COLO829 (cell line): ENCODE results near the gene CDK5RAP2.
"Not testable (repeated sequence)": the region's sequence is repeated elsewhere in the genome, so short reads cannot be mapped to it uniquely, and the experiment has no call there.

Experiments
- DNase-seq: peaks from one replicate; pipeline ENCODE4 v3.0.0; 2012; ENCODE audit warnings: low spot score

The CDK5RAP2 gene

GRCh38 chr9:120580051-120580896 lies at the start of gene CDK5RAP2:
CDK5RAP2 (minus strand) TSS chr9:120580167; CDS start chr9:120579978, 189 bp downstream.
- peak; percentile 97 for DNase-seq

- DNase-seq = not testable (repeated sequence)
These were observed 49.0 kb upstream of the CDK5RAP2 start for GRCh38 chr9:120628925-120629497.

GRCh38 chr9:120628207-120628924 lies 48.4 kb upstream of the CDK5RAP2 start:
- DNase-seq = no peak

DNA sequence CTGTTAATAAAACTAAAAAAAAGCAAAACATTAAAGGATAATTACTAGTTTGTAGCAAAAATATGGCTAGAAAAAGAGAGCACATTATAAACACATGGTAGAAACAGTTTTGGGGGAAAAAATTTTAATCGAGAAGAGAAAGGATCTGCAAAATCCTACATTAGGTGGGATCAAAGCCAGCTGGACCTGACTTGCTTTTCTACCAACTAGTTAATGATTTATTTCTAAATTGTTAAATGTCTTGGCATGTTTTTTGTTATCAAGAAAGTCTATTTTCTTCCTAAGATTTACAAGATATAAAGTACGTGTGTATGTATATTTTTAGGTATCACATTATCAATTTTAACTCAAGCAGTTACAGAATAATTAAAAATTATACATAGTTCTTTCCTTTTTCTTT lies 47.1 kb upstream of the CDK5RAP2 start:
- DNase-seq = no peak

GRCh38 chr9:120626512-120626911 lies 46.5 kb upstream of the CDK5RAP2 start:
- DNase-seq = no peak

DNA sequence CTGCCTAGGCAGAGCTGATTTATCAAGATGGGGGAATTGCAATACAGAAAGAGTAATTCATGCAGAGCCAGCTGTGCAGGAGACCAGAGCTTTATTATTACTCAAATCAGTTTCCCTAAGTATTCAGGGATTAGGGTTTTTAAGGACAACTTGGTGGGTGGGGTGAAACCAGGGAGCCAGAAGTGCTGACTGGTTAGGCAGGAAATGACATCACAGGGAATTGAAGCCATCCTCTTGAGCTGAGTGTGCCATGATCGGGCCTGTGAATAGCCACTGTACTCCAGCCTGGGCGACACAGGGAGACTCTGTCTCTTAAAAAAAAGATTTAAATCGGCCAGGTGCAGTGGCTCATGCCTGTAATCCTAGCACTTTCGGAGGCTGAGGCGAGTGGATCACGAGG lies 45.3 kb upstream of the CDK5RAP2 start:
- no peak for DNase-seq

DNA sequence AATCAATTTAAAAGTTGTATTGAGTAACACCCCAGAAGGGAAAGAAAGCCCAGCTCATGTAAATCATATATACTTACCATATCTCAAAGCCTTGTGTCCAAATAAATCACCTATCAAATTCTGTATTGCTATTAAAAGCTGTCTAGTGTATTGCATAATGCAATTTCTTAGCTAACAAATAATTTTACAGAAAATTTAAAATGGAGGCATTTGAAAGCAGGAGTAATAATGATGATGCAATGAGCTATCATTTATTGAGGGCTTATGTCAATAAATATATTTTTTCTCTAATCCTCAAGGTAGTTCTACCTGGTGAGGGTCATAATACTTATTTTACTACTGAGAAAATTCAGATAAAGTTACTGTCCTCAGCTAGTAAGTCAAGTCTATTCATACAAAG lies 42.8 kb upstream of the CDK5RAP2 start:
- no peak for DNase-seq

DNA sequence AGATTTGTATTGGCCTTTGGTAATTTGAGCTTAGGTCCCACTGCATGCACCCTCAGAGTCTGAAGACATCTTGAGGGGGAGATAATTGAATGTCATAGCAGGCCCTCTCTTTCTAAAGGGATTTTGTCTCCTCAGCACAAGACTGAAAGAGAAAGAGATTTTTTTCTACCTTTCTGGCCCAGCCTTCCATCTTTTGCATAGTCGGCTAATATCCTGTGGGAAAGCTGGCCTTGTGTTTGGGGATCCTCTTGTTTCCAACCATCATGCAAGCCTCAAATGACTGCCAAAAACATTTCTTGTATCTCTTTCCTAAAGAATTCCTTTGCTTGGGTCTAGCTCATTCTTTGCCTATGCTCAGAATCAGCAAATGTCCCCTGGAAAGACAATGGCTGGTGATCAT lies 42.0 kb upstream of the CDK5RAP2 start:
- DNase-seq = no peak

GRCh38 chr9:120619751-120620655 lies 40.0 kb upstream of the CDK5RAP2 start:
- peak; percentile 88 for DNase-seq

DNA sequence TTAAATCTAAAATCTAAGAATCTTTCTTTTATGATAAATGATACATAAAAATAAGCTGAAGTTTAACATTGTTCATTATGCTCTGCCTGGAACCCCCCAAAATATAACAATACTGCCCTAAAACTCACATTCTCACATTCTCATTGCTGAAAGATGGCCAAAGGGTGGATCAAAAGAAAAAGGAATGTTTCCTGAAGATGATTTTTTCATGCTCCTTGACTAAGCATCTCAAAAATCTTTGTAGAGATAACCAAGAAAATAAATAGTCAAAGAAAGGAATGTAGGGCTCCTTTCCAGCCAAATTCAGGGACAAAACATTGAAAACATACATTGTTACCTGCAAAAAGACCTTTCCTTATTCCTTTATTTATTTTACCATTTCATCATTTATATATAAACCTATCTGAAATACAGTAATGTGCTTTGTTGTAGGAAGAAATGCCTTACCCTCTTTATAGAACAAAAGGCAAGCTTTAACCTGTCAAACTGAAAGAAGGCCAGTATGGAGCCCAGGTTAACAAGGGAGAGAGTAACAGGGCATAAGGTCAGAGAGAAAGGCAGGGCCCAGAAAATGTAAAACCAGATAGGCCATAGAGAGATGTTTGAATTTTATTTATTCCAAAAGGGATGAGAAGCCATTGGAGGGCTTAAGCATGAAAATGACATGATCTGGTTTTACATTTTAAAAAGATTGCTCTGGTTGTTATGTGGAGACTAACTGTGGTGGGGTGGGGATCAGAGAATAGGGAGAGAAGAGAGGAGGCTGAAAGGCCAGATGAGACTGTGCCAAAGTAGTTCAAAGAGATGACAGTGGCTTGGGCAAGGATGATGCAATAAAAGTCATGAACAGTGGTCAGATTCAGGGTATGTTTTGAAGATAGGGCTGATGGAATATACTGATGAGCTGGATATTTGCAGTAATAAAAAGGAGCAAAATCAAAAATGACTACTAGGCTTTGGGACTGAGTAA lies 37.3 kb upstream of the CDK5RAP2 start:
- peak; percentile 22 for DNase-seq

DNA sequence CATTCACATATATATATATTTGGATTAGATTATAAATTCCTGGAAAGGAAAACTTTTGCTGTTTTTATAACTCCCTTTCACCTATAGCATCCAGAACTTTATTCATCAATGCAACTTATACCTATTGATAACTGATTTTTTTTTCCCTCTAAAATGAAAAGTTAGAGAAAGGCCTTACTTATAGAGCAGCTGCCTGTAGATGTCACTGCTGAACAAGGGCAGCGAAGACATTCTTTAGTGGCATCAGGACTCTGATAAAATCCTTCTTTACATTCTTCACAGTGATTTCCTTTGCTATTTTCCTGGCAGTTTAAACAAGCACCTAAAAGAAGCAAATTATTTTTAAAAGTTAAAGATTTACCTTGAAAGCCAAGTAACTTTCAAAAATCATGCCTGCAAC lies 32.3 kb upstream of the CDK5RAP2 start:
- no peak for DNase-seq

DNA sequence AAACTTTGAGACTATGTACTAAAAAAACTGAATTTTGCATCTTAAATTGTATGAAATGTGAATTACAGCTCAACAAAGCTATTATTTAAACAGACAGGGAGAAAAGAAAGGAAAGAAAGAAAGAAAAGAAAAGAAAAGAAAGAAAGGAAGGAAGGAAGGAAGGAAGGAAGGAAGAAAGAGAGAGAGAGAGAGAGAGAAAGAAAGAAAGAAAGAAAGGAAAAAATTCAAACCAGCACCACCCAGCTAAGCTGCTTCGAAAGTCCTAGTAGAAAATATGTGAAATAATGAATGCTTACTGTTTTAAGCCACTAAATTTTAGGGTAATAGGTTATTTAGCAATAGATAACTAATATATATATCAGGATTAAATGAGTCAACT lies 31.7 kb upstream of the CDK5RAP2 start:
- DNase-seq = no peak

- DNase-seq = no peak
These were observed 31.2 kb upstream of the CDK5RAP2 start for GRCh38 chr9:120610975-120611689.

GRCh38 chr9:120609636-120610035 lies 29.7 kb upstream of the CDK5RAP2 start:
- no peak for DNase-seq

DNA sequence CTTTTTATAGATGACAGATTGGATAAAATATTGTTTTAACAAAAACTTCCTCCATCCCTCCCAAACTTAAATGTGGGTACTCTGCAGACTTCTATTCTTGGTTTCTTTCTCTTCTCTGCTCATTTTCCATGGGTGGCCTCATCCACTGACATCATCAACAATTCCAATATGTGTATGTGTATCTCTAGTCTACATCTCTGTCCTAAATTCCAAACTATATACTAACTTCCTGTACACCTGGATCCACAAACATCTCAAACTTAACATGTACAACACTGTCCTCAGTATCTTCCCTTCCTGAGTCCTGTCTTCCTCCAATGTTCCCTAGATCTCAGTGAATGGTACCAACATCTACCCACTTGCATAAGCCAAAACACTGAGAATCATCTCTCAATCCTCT lies 28.5 kb upstream of the CDK5RAP2 start:
- no peak for DNase-seq

DNA sequence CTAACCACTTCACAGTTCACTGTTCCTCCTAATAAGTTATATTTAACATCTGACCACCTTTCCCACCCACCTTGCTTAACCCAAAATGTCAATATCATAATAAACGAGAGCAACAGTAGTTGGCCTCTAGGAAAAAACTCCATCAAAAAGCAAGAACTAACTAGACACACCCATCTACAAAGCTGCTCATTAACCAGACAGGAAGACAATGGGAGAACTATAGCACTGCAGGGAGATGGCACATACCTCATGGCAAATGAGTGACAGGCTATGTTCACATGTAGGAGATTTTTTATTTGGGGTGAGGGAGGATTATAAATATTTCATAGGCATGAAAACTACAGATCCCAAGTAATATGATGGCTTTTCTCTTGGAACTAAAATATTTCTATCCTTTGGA lies 23.6 kb upstream of the CDK5RAP2 start:
- no peak for DNase-seq

GRCh38 chr9:120603010-120603409 lies 23.0 kb upstream of the CDK5RAP2 start:
- DNase-seq = no peak

- DNase-seq = no peak
These were observed 13.9 kb upstream of the CDK5RAP2 start for GRCh38 chr9:120593955-120594277.

DNA sequence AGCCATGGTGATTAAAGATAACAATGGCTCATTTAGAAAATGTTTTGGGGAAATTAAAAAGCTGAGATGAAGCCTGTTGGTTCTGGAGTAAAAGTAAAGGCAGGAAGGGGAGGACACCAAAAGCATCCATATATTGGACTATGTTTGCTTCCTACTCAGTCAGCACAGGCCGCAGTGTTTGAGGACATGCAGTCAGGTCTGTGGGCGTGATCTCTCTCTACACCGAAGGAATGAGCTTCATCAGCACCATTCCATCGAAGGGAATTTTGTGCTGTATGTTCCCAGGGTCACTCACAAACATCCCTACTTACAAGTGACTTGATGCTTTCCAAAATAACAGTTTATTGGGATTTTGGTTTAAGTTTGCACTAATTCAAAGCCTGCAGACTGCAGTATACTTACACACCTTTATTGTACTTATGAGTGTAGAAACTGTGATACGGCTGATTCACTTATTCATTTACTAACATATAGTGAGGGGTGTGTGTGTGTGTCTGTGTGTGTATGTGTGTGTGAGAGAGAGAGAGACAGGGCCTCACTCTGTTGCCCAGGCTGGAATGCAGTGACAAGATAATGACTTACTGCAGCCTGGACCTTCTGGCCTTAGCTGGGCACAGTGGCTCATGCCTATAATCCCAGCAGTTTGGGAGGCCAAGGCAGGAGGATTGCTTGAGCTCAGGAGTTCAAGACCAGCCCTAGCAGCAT lies 13.4 kb upstream of the CDK5RAP2 start:
- DNase-seq = no peak

DNA sequence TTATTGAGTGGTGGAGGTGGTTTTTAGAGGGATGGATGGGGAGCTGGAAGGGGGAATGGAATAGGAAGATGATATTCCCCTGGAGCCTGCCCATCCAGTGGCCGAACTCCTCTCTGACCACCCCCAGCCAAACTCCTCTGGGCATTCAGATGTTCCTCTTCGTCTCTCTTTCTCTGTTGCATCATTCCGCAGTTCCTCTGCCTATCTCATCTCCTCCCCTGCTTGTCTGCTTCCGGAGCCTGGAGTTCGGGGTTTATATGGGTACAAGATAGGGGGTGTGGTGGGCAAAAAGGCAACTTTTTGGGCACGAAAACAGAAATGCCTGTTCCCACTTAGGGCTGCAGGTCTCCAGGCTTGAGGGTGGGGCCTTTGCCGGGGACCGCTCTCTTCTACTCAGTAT lies 12.2 kb upstream of the CDK5RAP2 start:
- DNase-seq = no peak
